Measurements from ENCODE around the gene BTBD9.

Gene BTBD9

GRCh38 chr6:38593409-38593808, 46.3 kb downstream of the BTBD9 start:
- peak; percentile 37 for DNase-seq

- DNase-seq = no peak
Observed at GRCh38 chr6:38591439-38591838, 48.3 kb downstream of the BTBD9 start.

- no peak for DNase-seq
Observed at GRCh38 chr6:38589367-38589720, 50.4 kb downstream of the BTBD9 start.

- peak; percentile 68 for DNase-seq
Observed at GRCh38 chr6:38588631-38589366, 50.9 kb downstream of the BTBD9 start.

- no peak for DNase-seq
Observed at GRCh38 chr6:38587766-38588362, 51.9 kb downstream of the BTBD9 start.

GRCh38 chr6:38586992-38587391, 52.7 kb downstream of the BTBD9 start:
- no peak for DNase-seq

- peak; percentile 31 for DNase-seq
Observed at GRCh38 chr6:38584731-38585130, 55.0 kb downstream of the BTBD9 start.

- DNase-seq = no peak
Observed at GRCh38 chr6:38583523-38583922, 56.2 kb downstream of the BTBD9 start.

GRCh38 chr6:38580030-38580429, 59.7 kb downstream of the BTBD9 start:
- DNase-seq = no peak

- no peak for DNase-seq
Observed at GRCh38 chr6:38579010-38579628, 60.6 kb downstream of the BTBD9 start.

GRCh38 chr6:38578075-38578474, 61.7 kb downstream of the BTBD9 start:
- DNase-seq = no peak

- DNase-seq = no peak
Observed at GRCh38 chr6:38577492-38577891, 62.2 kb downstream of the BTBD9 start.

- DNase-seq = no peak
Observed at GRCh38 chr6:38573801-38574395, 65.8 kb downstream of the BTBD9 start.

GRCh38 chr6:38572186-38572813, 67.4 kb downstream of the BTBD9 start:
- no peak for DNase-seq

GRCh38 chr6:38571721-38572120, 68.0 kb downstream of the BTBD9 start:
- DNase-seq = no peak

- peak; percentile 18 for DNase-seq
Observed at GRCh38 chr6:38570750-38571149, 69.0 kb downstream of the BTBD9 start.

- peak; percentile 95 for DNase-seq
Observed at GRCh38 chr6:38567436-38567835, 72.3 kb downstream of the BTBD9 start.

GRCh38 chr6:38566295-38567030, 73.3 kb downstream of the BTBD9 start:
- no peak for DNase-seq

- DNase-seq = no peak
Observed at GRCh38 chr6:38564301-38564700, 75.4 kb downstream of the BTBD9 start.

- no peak for DNase-seq
Observed at GRCh38 chr6:38555606-38556005, 84.1 kb downstream of the BTBD9 start.

- peak; percentile 30 for DNase-seq
Observed at GRCh38 chr6:38554700-38555413, 84.9 kb downstream of the BTBD9 start.

GRCh38 chr6:38554014-38554413, 85.7 kb downstream of the BTBD9 start:
- DNase-seq = no peak

Data from fibroblast of upper back skin (primary cell).